WTC11 (cell line): ENCODE data around the gene CT83. TPM values are rescaled to one million over a fixed set of nuclear protein-coding genes. Genes with fewer than 3 reads are reported as not detected.

Experiments used
- ATAC-seq: fragments of 200-7000 bp; cut with Tn5 transposase; 2 replicates; pipeline ENCODE4 v1.10.0; 2021; ENCODE audit warnings: mild to moderate bottlenecking, moderate library complexity
- CTCF ChIA-PET: fragments of 300-600 bp; sonication (Branson Sonifier 250); formaldehyde crosslinking; loops from one replicate; lab custom pipeline; 2021; ENCODE audit warnings: antibody characterized with exemption; lab: Charles Lee
- POLR2A ChIA-PET: fragments of 350-600 bp; sonication (Branson Sonifier 250); formaldehyde crosslinking; loops from one replicate; lab custom pipeline; 2021; ENCODE audit warnings: antibody characterized with exemption; lab: Charles Lee
- DNase-seq: peaks from one replicate; pipeline ENCODE4 v3.0.0; 2021; ENCODE audit warnings: low spot score
- H3K27ac Mint-ChIP-seq: 2 replicates; pipeline ENCODE4 v1.8.0; 2021; ENCODE audit warnings: mixed read lengths
- H3K27me3 Mint-ChIP-seq: 2 replicates; pipeline ENCODE4 v1.8.0; 2021; ENCODE audit warnings: low read depth, mild to moderate bottlenecking, moderate library complexity, mixed read lengths
- H3K36me3 Mint-ChIP-seq: 2 replicates; pipeline ENCODE4 v1.8.0; 2021; ENCODE audit warnings: mixed read lengths
- H3K4me1 Mint-ChIP-seq: 2 replicates; pipeline ENCODE4 v1.8.0; 2022; ENCODE audit warnings: mixed read lengths
- H3K4me3 Mint-ChIP-seq: 2 replicates; pipeline ENCODE4 v1.8.0; 2021; ENCODE audit warnings: mild to moderate bottlenecking, moderate library complexity, mixed read lengths
- H3K9me3 Mint-ChIP-seq: 2 replicates; pipeline ENCODE4 v1.8.0; 2021; ENCODE audit warnings: mixed read lengths
- CREB1 ChIP-seq: sonication (generic); formaldehyde crosslinking; IDR thresholded peaks from 2 replicates; pipeline ENCODE4 v1.8.0; 2023; ENCODE audit warnings: mild to moderate bottlenecking, missing genetic modification reagents
- ELF4 ChIP-seq: sonication (generic); formaldehyde crosslinking; IDR thresholded peaks from 2 replicates; pipeline ENCODE4 v1.8.1; 2022; ENCODE audit warnings: low read depth, mild to moderate bottlenecking, moderate library complexity, missing genetic modification reagents
- FOXJ3 ChIP-seq: sonication (generic); formaldehyde crosslinking; IDR thresholded peaks from 2 replicates; pipeline ENCODE4 v1.9.0; 2021; ENCODE audit warnings: missing genetic modification reagents, mild to moderate bottlenecking, borderline replicate concordance
- FOXK1 ChIP-seq: sonication (generic); formaldehyde crosslinking; IDR thresholded peaks from 2 replicates; pipeline ENCODE4 v1.8.0; 2022; ENCODE audit warnings: mild to moderate bottlenecking, moderate library complexity, missing genetic modification reagents
- GABPB1 ChIP-seq: sonication (generic); formaldehyde crosslinking; IDR thresholded peaks from 2 replicates; pipeline ENCODE4 v1.8.1; 2023; ENCODE audit warnings: mild to moderate bottlenecking, missing genetic modification reagents
- HMGA2 ChIP-seq: fragments of 250-450 bp; sonication (Bioruptor Pico); IDR thresholded peaks from 2 replicates; pipeline ENCODE4 v1.4.0; 2021; ENCODE audit warnings: mild to moderate bottlenecking, moderate library complexity
- IRF2 ChIP-seq: sonication (generic); formaldehyde crosslinking; IDR thresholded peaks from 2 replicates; pipeline ENCODE4 v1.8.0; 2022; ENCODE audit warnings: low read depth, missing genetic modification reagents, borderline replicate concordance
- MYBL2 ChIP-seq: sonication (generic); formaldehyde crosslinking; IDR thresholded peaks from 2 replicates; pipeline ENCODE4 v1.8.1; 2023; ENCODE audit warnings: mild to moderate bottlenecking, moderate library complexity, missing genetic modification reagents
- SMAD3 ChIP-seq: sonication (generic); formaldehyde crosslinking; IDR thresholded peaks from 2 replicates; pipeline ENCODE4 v1.8.0; 2022; ENCODE audit warnings: missing genetic modification reagents, mild to moderate bottlenecking, borderline replicate concordance
- SMAD4 ChIP-seq: sonication (generic); formaldehyde crosslinking; IDR thresholded peaks from 2 replicates; pipeline ENCODE4 v1.8.0; 2022; ENCODE audit warnings: mild to moderate bottlenecking, missing genetic modification reagents
- SOX15 ChIP-seq: fragments of 250-450 bp; sonication (Bioruptor Pico); IDR thresholded peaks from 2 replicates; pipeline ENCODE4 v1.9.0; 2021; ENCODE audit warnings: mild to moderate bottlenecking
- TCF7 ChIP-seq: sonication (generic); formaldehyde crosslinking; IDR thresholded peaks from 2 replicates; pipeline ENCODE4 v1.8.0; 2022; ENCODE audit warnings: mild to moderate bottlenecking, low read depth, missing genetic modification reagents, moderate library complexity
- TEAD1 ChIP-seq: sonication (generic); formaldehyde crosslinking; IDR thresholded peaks from 2 replicates; pipeline ENCODE4 v1.8.0; 2022; ENCODE audit warnings: mild to moderate bottlenecking, missing genetic modification reagents
- TEAD4 ChIP-seq: sonication (generic); formaldehyde crosslinking; IDR thresholded peaks from 2 replicates; pipeline ENCODE4 v1.8.0; 2022; ENCODE audit warnings: mild to moderate bottlenecking, missing genetic modification reagents
- ZBTB21 ChIP-seq: sonication (generic); formaldehyde crosslinking; IDR thresholded peaks from 2 replicates; pipeline ENCODE4 v1.8.1; 2023; ENCODE audit warnings: mild to moderate bottlenecking, missing genetic modification reagents, borderline replicate concordance
- ZNF219 ChIP-seq: sonication (generic); formaldehyde crosslinking; IDR thresholded peaks from 2 replicates; pipeline ENCODE4 v1.8.0; 2023; ENCODE audit warnings: missing genetic modification reagents, mild to moderate bottlenecking, borderline replicate concordance
- ZNF232 ChIP-seq: sonication (generic); formaldehyde crosslinking; IDR thresholded peaks from 2 replicates; pipeline ENCODE4 v1.8.0; 2022; ENCODE audit warnings: mild to moderate bottlenecking, missing genetic modification reagents
- ZNF263 ChIP-seq: sonication (generic); formaldehyde crosslinking; IDR thresholded peaks from 2 replicates; pipeline ENCODE4 v1.8.1; 2022; ENCODE audit warnings: low read depth, mild to moderate bottlenecking, moderate library complexity, missing genetic modification reagents
- ZNF671 ChIP-seq: fragments of 250-450 bp; sonication (Bioruptor Pico); IDR thresholded peaks from 2 replicates; pipeline ENCODE4 v1.8.0; 2021; ENCODE audit warnings: mild to moderate bottlenecking
- total RNA-seq: library from RNA; stranded (reverse); gene quantifications from 3 replicates; pipeline ENCODE4 v1.2.3, GENCODE V29; 2021
- TF ChIP-seq, protein P1 (sequence below): sonication (generic); formaldehyde crosslinking; IDR thresholded peaks from 2 replicates; pipeline ENCODE4 v1.8.0; 2022; ENCODE audit warnings: missing genetic modification reagents
- TF ChIP-seq, protein P2 (sequence below): fragments of 250-450 bp; sonication (Bioruptor Pico); IDR thresholded peaks from 2 replicates; pipeline ENCODE4 v1.9.0; 2021; ENCODE audit warnings: moderate library complexity, mild to moderate bottlenecking, inconsistent platforms, borderline replicate concordance
- TF ChIP-seq, protein P3 (sequence below): sonication (generic); formaldehyde crosslinking; IDR thresholded peaks from 2 replicates; pipeline ENCODE4 v1.8.1; 2023; ENCODE audit warnings: mild to moderate bottlenecking, missing genetic modification reagents
- TF ChIP-seq, protein P4 (sequence below): sonication (generic); formaldehyde crosslinking; IDR thresholded peaks from 2 replicates; pipeline ENCODE4 v1.8.0; 2022; ENCODE audit warnings: mild to moderate bottlenecking, missing genetic modification reagents
- TF ChIP-seq, protein P5 (sequence below): sonication (generic); formaldehyde crosslinking; IDR thresholded peaks from 2 replicates; pipeline ENCODE4 v1.8.0; 2022; ENCODE audit warnings: mild to moderate bottlenecking, missing genetic modification reagents

The CT83 gene
- total RNA-seq, 1 experiment from 2014 or later: not detected

DNA sequence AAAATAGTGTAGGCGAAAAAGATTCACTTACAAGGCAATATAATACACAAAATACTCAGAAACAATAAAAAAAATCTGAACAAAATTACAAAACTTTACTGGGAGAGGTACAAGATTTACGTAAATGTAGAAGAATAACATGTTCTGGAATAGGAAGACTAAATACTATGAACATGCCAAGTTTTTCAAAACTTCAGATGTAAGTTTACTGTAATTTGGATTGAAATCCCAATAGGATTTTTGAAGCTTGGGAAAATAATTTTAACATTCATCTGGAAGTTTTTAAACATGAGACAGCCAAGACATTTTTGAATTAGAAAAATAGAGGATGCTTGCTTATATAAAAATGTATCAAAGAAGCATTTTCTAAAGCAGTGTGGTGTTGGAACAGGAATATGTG, 30.5 kb upstream of the CT83 start:
- CTCF ChIA-PET: no interaction called here
- Mint-ChIP-seq H3K4me3 (no peak overlapping the region), H3K27ac (no peak overlapping the region), H3K9me3 (no peaks in the 10 kb centered on the region), H3K4me1 (no peaks in the 10 kb centered on the region), H3K36me3 (no peaks in the 10 kb centered on the region), H3K27me3 (no peaks in the 10 kb centered on the region; the same call in 1 of the 2 replicates)
- no peak for TF ChIP-seq HMGA2 (CRISPR knock-in tag)
- ATAC-seq (no peak), DNase-seq (no peak)
- POLR2A ChIA-PET: no interaction called here

DNA sequence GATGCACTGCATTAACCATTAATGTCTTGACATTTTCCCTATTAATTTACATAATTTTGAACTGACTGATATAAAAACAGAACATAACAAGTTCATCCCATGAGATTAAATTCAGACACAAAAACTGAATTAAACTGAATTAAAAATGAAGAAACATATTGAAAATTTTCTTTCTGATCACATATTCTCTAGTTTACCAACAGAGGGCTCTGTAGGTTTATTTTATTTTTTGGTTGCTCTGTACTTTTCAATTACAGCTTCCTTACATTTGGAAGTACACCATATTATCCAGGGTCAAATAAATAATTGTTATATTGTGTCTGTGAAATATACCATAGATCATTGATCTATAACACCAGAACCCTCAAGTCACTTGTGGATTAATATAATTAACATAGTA, 27.3 kb upstream of the CT83 start:
- Mint-ChIP-seq H3K27ac (no peak overlapping the region), H3K4me1 (no peaks in the 10 kb centered on the region), H3K9me3 (no peaks in the 10 kb centered on the region), H3K36me3 (no peaks in the 10 kb centered on the region), H3K4me3 (no peak overlapping the region), H3K27me3 (no peaks in the 10 kb centered on the region)
- no peak for ATAC-seq
- POLR2A ChIA-PET: no interaction called here
- CTCF ChIA-PET: interaction anchor here (1.4 kb wide), 1 partner anchor 213 kb away, joined by 3 read pairs; no protein-coding TSS in a partner anchor
- TF ChIP-seq CREB1 (CRISPR knock-in tag) (no peak), ZNF219 (CRISPR knock-in tag) (no peak), SMAD3 (CRISPR knock-in tag) (no peak), ZNF232 (CRISPR knock-in tag) (no peak), FOXJ3 (CRISPR knock-in tag) (no peak), TCF7 (CRISPR knock-in tag) (no peak), SOX15 (CRISPR knock-in tag) (no peak)
- TF ChIP-seq, protein P1, sequence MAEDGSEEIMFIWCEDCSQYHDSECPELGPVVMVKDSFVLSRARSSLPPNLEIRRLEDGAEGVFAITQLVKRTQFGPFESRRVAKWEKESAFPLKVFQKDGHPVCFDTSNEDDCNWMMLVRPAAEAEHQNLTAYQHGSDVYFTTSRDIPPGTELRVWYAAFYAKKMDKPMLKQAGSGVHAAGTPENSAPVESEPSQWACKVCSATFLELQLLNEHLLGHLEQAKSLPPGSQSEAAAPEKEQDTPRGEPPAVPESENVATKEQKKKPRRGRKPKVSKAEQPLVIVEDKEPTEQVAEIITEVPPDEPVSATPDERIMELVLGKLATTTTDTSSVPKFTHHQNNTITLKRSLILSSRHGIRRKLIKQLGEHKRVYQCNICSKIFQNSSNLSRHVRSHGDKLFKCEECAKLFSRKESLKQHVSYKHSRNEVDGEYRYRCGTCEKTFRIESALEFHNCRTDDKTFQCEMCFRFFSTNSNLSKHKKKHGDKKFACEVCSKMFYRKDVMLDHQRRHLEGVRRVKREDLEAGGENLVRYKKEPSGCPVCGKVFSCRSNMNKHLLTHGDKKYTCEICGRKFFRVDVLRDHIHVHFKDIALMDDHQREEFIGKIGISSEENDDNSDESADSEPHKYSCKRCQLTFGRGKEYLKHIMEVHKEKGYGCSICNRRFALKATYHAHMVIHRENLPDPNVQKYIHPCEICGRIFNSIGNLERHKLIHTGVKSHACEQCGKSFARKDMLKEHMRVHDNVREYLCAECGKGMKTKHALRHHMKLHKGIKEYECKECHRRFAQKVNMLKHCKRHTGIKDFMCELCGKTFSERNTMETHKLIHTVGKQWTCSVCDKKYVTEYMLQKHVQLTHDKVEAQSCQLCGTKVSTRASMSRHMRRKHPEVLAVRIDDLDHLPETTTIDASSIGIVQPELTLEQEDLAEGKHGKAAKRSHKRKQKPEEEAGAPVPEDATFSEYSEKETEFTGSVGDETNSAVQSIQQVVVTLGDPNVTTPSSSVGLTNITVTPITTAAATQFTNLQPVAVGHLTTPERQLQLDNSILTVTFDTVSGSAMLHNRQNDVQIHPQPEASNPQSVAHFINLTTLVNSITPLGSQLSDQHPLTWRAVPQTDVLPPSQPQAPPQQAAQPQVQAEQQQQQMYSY (CRISPR knock-in tag): no peak
- TF ChIP-seq, protein P2, sequence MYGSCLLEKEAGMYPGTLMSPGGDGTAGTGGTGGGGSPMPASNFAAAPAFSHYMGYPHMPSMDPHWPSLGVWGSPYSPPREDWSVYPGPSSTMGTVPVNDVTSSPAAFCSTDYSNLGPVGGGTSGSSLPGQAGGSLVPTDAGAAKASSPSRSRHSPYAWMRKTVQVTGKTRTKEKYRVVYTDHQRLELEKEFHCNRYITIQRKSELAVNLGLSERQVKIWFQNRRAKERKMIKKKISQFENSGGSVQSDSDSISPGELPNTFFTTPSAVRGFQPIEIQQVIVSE (CRISPR knock-in tag): no peak
- DNase-seq: no peak

DNA sequence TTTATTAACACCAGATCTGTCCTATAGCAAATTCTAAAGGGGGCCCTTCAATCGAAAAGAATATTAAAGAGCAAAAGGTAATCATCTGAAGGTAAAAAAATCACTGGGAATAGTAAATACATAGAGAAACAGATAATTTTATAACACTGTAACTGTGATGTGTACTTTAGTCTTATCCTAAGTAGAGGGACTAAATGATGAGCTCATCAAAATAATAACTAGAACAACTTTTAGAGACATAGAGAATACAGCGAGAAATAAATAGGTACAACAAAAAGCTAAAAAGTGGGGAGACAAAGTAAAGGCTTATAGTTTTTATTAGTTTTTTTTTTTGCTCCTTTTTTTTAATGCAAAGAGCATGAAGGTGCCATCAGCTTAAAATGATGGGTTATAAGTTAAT, 17.3 kb upstream of the CT83 start:
- no peaks in the 10 kb centered on the region for H3K36me3 Mint-ChIP-seq
- DNase-seq (no peak), ATAC-seq (no peak)
- H3K27ac Mint-ChIP-seq: no peak overlapping the region
- no peaks in the 10 kb centered on the region for H3K4me1 Mint-ChIP-seq
- no peaks in the 10 kb centered on the region for H3K9me3 Mint-ChIP-seq
- ChIA-PET CTCF (no interaction called here), POLR2A (interaction anchor here (0.7 kb wide), 1 partner anchor 1166 kb away, joined by 4 read pairs; no protein-coding TSS in a partner anchor)
- no peaks in the 10 kb centered on the region for H3K27me3 Mint-ChIP-seq
- H3K4me3 Mint-ChIP-seq: no peak overlapping the region
- TF ChIP-seq ZNF671 (CRISPR knock-in tag) (no peak), SMAD4 (no peak), IRF2 (CRISPR knock-in tag) (no peak), TEAD4 (CRISPR knock-in tag) (no peak), ZNF263 (CRISPR knock-in tag) (no peak), ELF4 (CRISPR knock-in tag) (no peak), TEAD1 (CRISPR knock-in tag) (no peak), GABPB1 (CRISPR knock-in tag) (no peak), FOXK1 (CRISPR knock-in tag) (no peak), ZBTB21 (no peak), MYBL2 (CRISPR knock-in tag) (no peak), ZNF219 (CRISPR knock-in tag) (no peak)
- TF ChIP-seq, protein P3, sequence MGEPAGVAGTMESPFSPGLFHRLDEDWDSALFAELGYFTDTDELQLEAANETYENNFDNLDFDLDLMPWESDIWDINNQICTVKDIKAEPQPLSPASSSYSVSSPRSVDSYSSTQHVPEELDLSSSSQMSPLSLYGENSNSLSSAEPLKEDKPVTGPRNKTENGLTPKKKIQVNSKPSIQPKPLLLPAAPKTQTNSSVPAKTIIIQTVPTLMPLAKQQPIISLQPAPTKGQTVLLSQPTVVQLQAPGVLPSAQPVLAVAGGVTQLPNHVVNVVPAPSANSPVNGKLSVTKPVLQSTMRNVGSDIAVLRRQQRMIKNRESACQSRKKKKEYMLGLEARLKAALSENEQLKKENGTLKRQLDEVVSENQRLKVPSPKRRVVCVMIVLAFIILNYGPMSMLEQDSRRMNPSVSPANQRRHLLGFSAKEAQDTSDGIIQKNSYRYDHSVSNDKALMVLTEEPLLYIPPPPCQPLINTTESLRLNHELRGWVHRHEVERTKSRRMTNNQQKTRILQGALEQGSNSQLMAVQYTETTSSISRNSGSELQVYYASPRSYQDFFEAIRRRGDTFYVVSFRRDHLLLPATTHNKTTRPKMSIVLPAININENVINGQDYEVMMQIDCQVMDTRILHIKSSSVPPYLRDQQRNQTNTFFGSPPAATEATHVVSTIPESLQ: no peak
- TF ChIP-seq, protein P4, sequence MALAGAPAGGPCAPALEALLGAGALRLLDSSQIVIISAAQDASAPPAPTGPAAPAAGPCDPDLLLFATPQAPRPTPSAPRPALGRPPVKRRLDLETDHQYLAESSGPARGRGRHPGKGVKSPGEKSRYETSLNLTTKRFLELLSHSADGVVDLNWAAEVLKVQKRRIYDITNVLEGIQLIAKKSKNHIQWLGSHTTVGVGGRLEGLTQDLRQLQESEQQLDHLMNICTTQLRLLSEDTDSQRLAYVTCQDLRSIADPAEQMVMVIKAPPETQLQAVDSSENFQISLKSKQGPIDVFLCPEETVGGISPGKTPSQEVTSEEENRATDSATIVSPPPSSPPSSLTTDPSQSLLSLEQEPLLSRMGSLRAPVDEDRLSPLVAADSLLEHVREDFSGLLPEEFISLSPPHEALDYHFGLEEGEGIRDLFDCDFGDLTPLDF (CRISPR knock-in tag): no peak
- TF ChIP-seq, protein P5, sequence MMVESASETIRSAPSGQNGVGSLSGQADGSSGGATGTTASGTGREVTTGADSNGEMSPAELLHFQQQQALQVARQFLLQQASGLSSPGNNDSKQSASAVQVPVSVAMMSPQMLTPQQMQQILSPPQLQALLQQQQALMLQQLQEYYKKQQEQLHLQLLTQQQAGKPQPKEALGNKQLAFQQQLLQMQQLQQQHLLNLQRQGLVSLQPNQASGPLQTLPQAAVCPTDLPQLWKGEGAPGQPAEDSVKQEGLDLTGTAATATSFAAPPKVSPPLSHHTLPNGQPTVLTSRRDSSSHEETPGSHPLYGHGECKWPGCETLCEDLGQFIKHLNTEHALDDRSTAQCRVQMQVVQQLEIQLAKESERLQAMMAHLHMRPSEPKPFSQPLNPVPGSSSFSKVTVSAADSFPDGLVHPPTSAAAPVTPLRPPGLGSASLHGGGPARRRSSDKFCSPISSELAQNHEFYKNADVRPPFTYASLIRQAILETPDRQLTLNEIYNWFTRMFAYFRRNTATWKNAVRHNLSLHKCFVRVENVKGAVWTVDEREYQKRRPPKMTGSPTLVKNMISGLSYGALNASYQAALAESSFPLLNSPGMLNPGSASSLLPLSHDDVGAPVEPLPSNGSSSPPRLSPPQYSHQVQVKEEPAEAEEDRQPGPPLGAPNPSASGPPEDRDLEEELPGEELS (CRISPR knock-in tag): no peak
